SU-DHL-6 (cell line): Measurements from ENCODE around the gene SHISAL2A.

Experiments used
- H2AFZ ChIP-seq: fragments of 200-600 bp; sonication (generic); 2 replicates; pipeline ENCODE4 v1.6.1; 2014; ENCODE audit warnings: low read depth, mild to moderate bottlenecking, moderate library complexity, mixed read lengths, antibody characterized with exemption, low read length; ENCODE audit not compliant: severe bottlenecking
- H3F3A ChIP-seq: fragments of 200-600 bp; shearing (Covaris generic); 2 replicates; pipeline ENCODE4 v1.6.0; 2016; ENCODE audit warnings: antibody characterized with exemption, mild to moderate bottlenecking; ENCODE audit not compliant: insufficient read depth
- H3K27ac ChIP-seq: fragments of 200-600 bp; sonication (generic); 2 replicates; pipeline ENCODE4 v1.5.1; 2016; ENCODE audit warnings: low read depth, mild to moderate bottlenecking, low read length, moderate library complexity, mixed read lengths
- H3K27me3 ChIP-seq: fragments of 200-600 bp; sonication (generic), shearing (Covaris generic); 2 replicates; pipeline ENCODE4 v1.6.0; 2014; ENCODE audit warnings: mild to moderate bottlenecking, low read length
- H3K36me3 ChIP-seq: fragments of 200-600 bp; sonication (generic); 2 replicates; pipeline ENCODE4 v1.6.1; 2014; ENCODE audit warnings: mild to moderate bottlenecking, low read length, mixed read lengths
- H3K4me2 ChIP-seq: fragments of 300-600, 200-600 bp; shearing (Covaris generic), sonication (generic); 2 replicates; pipeline ENCODE4 v1.6.0; 2014; ENCODE audit warnings: low read length, low read depth, mild to moderate bottlenecking; ENCODE audit not compliant: poor library complexity, severe bottlenecking
- H3K4me3 ChIP-seq: fragments of 200-600 bp; sonication (generic); 2 replicates; pipeline ENCODE4 v1.5.1; 2014; ENCODE audit warnings: antibody characterized with exemption, low read length, mild to moderate bottlenecking, mixed read lengths; ENCODE audit not compliant: insufficient read depth, poor library complexity, severe bottlenecking
- H3K79me2 ChIP-seq: fragments of 200-600 bp; sonication (generic); 2 replicates; pipeline ENCODE4 v1.6.1; 2014; ENCODE audit warnings: mild to moderate bottlenecking, low read length, moderate library complexity; ENCODE audit not compliant: insufficient read depth
- H3K9ac ChIP-seq: fragments of 200-600 bp; sonication (generic); 2 replicates; pipeline ENCODE4 v1.7.0; 2014; ENCODE audit warnings: mild to moderate bottlenecking, low read length
- H3K9me2 ChIP-seq: fragments of 200-600 bp; sonication (generic); replicated peaks from 2 replicates; pipeline ENCODE4 v1.6.1; 2014; ENCODE audit warnings: low read length; ENCODE audit not compliant: insufficient read depth
- H3K9me3 ChIP-seq: fragments of 200-600 bp; sonication (generic); 2 replicates; pipeline ENCODE4 v1.6.1; 2014; ENCODE audit warnings: low read length, mixed read lengths; ENCODE audit not compliant: insufficient read depth
- H4K20me1 ChIP-seq: fragments of 200-600 bp; sonication (generic); 2 replicates; pipeline ENCODE4 v1.6.1; 2014; ENCODE audit warnings: low read depth, mild to moderate bottlenecking, antibody characterized with exemption, low read length, moderate library complexity, mixed read lengths
- EZH2phosphoT487 ChIP-seq: fragments of 200-600 bp; sonication (generic), shearing (Covaris generic); conservative IDR thresholded peaks from 2 replicates; pipeline ENCODE4 v1.6.1; 2018; ENCODE audit warnings: mild to moderate bottlenecking, antibody characterized with exemption, low read length, moderate library complexity, mixed read lengths
- TF ChIP-seq, protein P1 (sequence below): fragments of 200-600 bp; sonication (generic); IDR thresholded peaks from one replicate; pipeline ENCODE4 v1.5.1; 2017; ENCODE audit warnings: antibody characterized with exemption, mild to moderate bottlenecking, low read length, moderate library complexity; ENCODE audit not compliant: insufficient read depth, poor library complexity, severe bottlenecking

SHISAL2A gene

DNA sequence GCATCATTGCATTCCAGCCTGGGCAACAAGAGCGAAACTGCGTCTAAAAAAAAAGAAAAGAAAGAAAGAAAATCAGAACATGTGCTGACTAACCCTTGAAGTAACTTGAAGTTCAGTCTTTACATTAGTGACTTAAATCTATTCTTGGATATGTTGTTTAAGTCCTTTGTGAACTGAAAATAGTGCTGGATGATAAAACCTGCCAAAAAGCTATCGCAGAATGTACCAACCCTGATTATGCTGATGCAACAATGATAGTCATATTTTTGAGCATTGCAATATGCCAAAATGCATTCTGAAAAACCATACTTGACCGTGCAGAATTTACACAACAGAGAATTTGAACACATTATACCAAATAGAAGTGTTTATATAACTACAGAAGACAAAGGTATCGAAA lies 30.7 kb downstream of the SHISAL2A start:
- no peak overlapping the region for H2AFZ ChIP-seq

DNA sequence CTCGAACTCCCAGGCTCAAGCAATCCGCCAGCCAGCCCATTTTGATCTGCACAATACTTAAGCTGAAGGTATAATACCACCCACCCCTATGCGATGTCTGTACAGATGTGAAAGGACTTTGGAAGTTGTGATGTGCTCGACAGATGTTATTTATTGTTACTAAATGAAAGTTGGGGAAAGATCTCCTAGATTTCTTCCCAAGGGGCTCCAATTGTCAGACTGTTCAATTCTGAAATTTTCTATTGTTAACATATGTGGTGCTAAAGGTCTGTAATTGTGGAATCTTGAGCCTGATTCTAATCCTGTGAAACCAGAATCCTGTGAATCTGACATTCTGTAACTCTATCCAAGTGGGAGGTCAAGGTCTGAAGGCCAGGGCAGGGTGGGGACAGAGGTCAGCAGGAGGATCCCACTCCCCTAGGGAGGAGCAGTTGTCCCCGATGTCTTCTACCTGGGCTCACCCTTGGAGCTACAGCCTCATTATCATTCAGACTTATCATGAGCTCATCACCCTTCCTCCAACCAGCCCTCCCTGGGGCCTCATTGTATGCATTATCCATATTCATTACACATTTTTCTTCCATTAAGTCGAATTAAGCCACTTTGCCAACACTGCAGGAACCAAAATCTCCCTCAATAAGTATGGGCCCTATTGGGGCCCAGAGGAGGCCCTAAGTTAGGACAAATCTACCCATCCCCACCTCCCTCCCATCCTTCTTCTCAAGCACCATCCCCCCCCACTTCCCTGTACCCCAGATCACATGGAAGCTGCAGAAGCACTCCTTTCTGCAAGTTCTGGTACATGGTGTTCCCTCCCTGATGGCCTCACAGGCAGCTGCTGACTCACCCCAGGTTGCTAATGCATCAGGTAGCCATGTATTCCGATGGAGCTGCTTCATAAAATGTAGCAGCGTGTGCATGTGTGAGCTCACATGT lies 32.3 kb downstream of the SHISAL2A start:
- no peaks in the 10 kb centered on the region for H3K79me2 ChIP-seq
- no peak overlapping the region for H2AFZ ChIP-seq
- H3K4me3 ChIP-seq, result no peak overlapping the region
- no peaks in the 10 kb centered on the region for H3K27me3 ChIP-seq
- H3K9ac ChIP-seq, result no peak overlapping the region
- no peaks in the 10 kb centered on the region for H3K9me3 ChIP-seq
- no peak overlapping the region for H3K4me2 ChIP-seq
- H3K36me3 ChIP-seq, result peaks cover 7% of the 10 kb centered on the region; the same call in 1 of the 2 replicates
- H3K27ac ChIP-seq, result no peak overlapping the region
- no peak for TF ChIP-seq EZH2phosphoT487
- TF ChIP-seq, protein P1, sequence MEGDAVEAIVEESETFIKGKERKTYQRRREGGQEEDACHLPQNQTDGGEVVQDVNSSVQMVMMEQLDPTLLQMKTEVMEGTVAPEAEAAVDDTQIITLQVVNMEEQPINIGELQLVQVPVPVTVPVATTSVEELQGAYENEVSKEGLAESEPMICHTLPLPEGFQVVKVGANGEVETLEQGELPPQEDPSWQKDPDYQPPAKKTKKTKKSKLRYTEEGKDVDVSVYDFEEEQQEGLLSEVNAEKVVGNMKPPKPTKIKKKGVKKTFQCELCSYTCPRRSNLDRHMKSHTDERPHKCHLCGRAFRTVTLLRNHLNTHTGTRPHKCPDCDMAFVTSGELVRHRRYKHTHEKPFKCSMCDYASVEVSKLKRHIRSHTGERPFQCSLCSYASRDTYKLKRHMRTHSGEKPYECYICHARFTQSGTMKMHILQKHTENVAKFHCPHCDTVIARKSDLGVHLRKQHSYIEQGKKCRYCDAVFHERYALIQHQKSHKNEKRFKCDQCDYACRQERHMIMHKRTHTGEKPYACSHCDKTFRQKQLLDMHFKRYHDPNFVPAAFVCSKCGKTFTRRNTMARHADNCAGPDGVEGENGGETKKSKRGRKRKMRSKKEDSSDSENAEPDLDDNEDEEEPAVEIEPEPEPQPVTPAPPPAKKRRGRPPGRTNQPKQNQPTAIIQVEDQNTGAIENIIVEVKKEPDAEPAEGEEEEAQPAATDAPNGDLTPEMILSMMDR, result no peak
- no peaks in the 10 kb centered on the region for H3K9me2 ChIP-seq
- H3F3A ChIP-seq, result no peaks in the 10 kb centered on the region
- H4K20me1 ChIP-seq, result no peaks in the 10 kb centered on the region

More for the DNA sequence above, 30.7 kb downstream of the SHISAL2A start:
- H4K20me1 ChIP-seq, result no peaks in the 10 kb centered on the region
- no peak overlapping the region for H3K4me3 ChIP-seq
- no peaks in the 10 kb centered on the region for H3F3A ChIP-seq
- H3K4me2 ChIP-seq, result no peak overlapping the region
- no peak overlapping the region for H3K27ac ChIP-seq
- no peaks in the 10 kb centered on the region for H3K27me3 ChIP-seq
- peaks cover 4% of the 10 kb centered on the region; the same call in 1 of the 2 replicates for H3K36me3 ChIP-seq
- H3K79me2 ChIP-seq, result no peaks in the 10 kb centered on the region
- H3K9me2 ChIP-seq, result no peaks in the 10 kb centered on the region
- no peaks in the 10 kb centered on the region for H3K9me3 ChIP-seq
- TF ChIP-seq, protein P1, result no peak
- no peak for TF ChIP-seq EZH2phosphoT487
- no peak overlapping the region for H3K9ac ChIP-seq

DNA sequence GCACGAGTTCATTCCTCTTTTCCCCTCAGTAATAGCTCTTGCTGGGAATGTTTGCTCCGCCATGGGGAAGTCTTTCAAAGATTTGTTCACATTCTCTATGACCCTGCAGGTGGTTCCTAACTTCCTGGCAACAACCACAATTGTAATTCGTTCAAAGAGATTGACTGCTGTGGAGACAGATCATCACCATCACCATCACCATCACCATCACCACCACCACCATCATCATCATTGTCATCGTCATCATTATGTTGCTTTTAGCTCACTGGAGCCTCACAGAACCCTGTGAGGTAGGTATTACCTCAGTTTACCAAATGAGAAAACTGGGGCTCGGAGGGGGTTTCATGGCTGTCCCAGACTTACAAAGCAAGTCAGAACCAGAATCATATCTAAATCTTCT lies 34.3 kb downstream of the SHISAL2A start:
- no peaks in the 10 kb centered on the region for H3K79me2 ChIP-seq
- H3K9ac ChIP-seq, result no peak overlapping the region
- no peaks in the 10 kb centered on the region for H3K27me3 ChIP-seq
- no peaks in the 10 kb centered on the region for H3K9me2 ChIP-seq
- no peak for TF ChIP-seq EZH2phosphoT487
- TF ChIP-seq, protein P1, result no peak
- H3K9me3 ChIP-seq, result no peaks in the 10 kb centered on the region
- peaks cover 7% of the 10 kb centered on the region; the same call in 1 of the 2 replicates for H3K36me3 ChIP-seq
- H4K20me1 ChIP-seq, result no peaks in the 10 kb centered on the region
- H3K4me2 ChIP-seq, result no peak overlapping the region
- H3K4me3 ChIP-seq, result no peak overlapping the region
- H2AFZ ChIP-seq, result no peak overlapping the region
- no peak overlapping the region for H3K27ac ChIP-seq
- no peaks in the 10 kb centered on the region for H3F3A ChIP-seq
